ENCODE data around the gene TRPM8. TPM values are rescaled to one million over a fixed set of nuclear protein-coding genes. Genes with fewer than 3 reads are reported as not detected.

TRPM8 gene
- total RNA-seq, 6 experiments from 2014 or later = 23.9 to 99.5 (median 48.6) TPM

GRCh38 chr2:233936089-233936488 lies 18.9 kb downstream of the TRPM8 start:
- H3K4me3 ChIP-seq = no peak overlapping the region
- no peak for DNase-seq
- H3K27me3 ChIP-seq = no peaks in the 10 kb centered on the region
- 62% methylated on average over 7 of the region's 7 CpGs for WGBS (ENCODE audit: insufficient coverage, low coverage, low lambda C conversion rate, missing lambda C conversion rate)
- no peaks in the 10 kb centered on the region for H3K36me3 ChIP-seq
- no peak for ATAC-seq
- no peaks in the 10 kb centered on the region for H3K9me3 ChIP-seq
- intact Hi-C loops (cut with DNase I) = no loop called here
- no peak overlapping the region for H3K27ac ChIP-seq
- no peak for TF ChIP-seq POLR2A (IDR thresholded peaks at IDR 0.05)
- TF ChIP-seq, protein P1, sequence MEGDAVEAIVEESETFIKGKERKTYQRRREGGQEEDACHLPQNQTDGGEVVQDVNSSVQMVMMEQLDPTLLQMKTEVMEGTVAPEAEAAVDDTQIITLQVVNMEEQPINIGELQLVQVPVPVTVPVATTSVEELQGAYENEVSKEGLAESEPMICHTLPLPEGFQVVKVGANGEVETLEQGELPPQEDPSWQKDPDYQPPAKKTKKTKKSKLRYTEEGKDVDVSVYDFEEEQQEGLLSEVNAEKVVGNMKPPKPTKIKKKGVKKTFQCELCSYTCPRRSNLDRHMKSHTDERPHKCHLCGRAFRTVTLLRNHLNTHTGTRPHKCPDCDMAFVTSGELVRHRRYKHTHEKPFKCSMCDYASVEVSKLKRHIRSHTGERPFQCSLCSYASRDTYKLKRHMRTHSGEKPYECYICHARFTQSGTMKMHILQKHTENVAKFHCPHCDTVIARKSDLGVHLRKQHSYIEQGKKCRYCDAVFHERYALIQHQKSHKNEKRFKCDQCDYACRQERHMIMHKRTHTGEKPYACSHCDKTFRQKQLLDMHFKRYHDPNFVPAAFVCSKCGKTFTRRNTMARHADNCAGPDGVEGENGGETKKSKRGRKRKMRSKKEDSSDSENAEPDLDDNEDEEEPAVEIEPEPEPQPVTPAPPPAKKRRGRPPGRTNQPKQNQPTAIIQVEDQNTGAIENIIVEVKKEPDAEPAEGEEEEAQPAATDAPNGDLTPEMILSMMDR (IDR thresholded peaks at IDR 0.05) = no peak
- H3K4me1 ChIP-seq = no peaks in the 10 kb centered on the region

GRCh38 chr2:233938676-233939370 lies 21.6 kb downstream of the TRPM8 start:
- ATAC-seq (peak; percentile 80 to 94 (median 89)), DNase-seq (peak; percentile 65 to 72 (median 71))
- no peaks in the 10 kb centered on the region for H3K4me1 ChIP-seq
- 27% methylated on average over 34 of the region's 36 CpGs for WGBS (ENCODE audit: insufficient coverage, low coverage, low lambda C conversion rate, missing lambda C conversion rate)
- no peaks in the 10 kb centered on the region for H3K27me3 ChIP-seq
- no peak for TF ChIP-seq POLR2A (IDR thresholded peaks at IDR 0.05)
- TF ChIP-seq, protein P1 (IDR thresholded peaks at IDR 0.05) = no peak
- no peaks in the 10 kb centered on the region for H3K36me3 ChIP-seq
- H3K27ac ChIP-seq = no peak overlapping the region
- peak overlapping the region in 2 of 3 donors; percentile 33 to 42 for H3K4me3 ChIP-seq
- intact Hi-C loops (cut with DNase I) = no loop called here
- no peaks in the 10 kb centered on the region for H3K9me3 ChIP-seq

- Histone ChIP-seq H3K27ac (no peak overlapping the region), H3K4me3 (no peak overlapping the region), H3K4me1 (no peaks in the 10 kb centered on the region), H3K9me3 (peaks cover 0 to 5% (median 0%) of the 10 kb centered on the region in 4 donors), H3K36me3 (no peaks in the 10 kb centered on the region), H3K27me3 (no peaks in the 10 kb centered on the region)
- TF ChIP-seq, protein P1 (IDR thresholded peaks at IDR 0.05) = no peak
- no peak for TF ChIP-seq POLR2A (IDR thresholded peaks at IDR 0.05)
- WGBS (ENCODE audit: insufficient coverage, low coverage, low lambda C conversion rate, missing lambda C conversion rate) = 75% methylated on average over 10 of the region's 12 CpGs
- no peak for DNase-seq
- no peak for ATAC-seq
- intact Hi-C loops (cut with DNase I) = no loop called here
These were observed 23.5 kb downstream of the TRPM8 start for GRCh38 chr2:233940376-233941276.

GRCh38 chr2:233942731-233943130 lies 25.6 kb downstream of the TRPM8 start:
- DNase-seq (no peak), ATAC-seq (no peak)
- intact Hi-C loops (cut with DNase I) = no loop called here
- Histone ChIP-seq H3K4me1 (no peaks in the 10 kb centered on the region), H3K36me3 (no peaks in the 10 kb centered on the region), H3K4me3 (no peak overlapping the region), H3K27me3 (no peaks in the 10 kb centered on the region), H3K27ac (no peak overlapping the region), H3K9me3 (peaks cover 0 to 5% (median 0%) of the 10 kb centered on the region in 4 donors)
- TF ChIP-seq, protein P1 (IDR thresholded peaks at IDR 0.05) = no peak
- no peak for TF ChIP-seq POLR2A (IDR thresholded peaks at IDR 0.05)
- 97% methylated on average over 3 of the region's 4 CpGs for WGBS (ENCODE audit: insufficient coverage, low coverage, low lambda C conversion rate, missing lambda C conversion rate)

Measured in right lobe of liver (tissue), 6 donors.